ENCODE measurements around the gene AOX1. TPM values are rescaled to one million over a fixed set of nuclear protein-coding genes. Genes with fewer than 3 reads are reported as not detected.

Gene AOX1
- total and polyA plus RNA-seq, 2 of the 8 experiments (the other 6 are each of a cell fraction or from before 2014, with no cell fraction given): 5.6 to 8.3 TPM

GRCh38 chr2:200618054-200618419, 32.2 kb downstream of the AOX1 start:
- Histone ChIP-seq H3K27me3 (replicated peaks in 1 of 4; ENCODE audit: control insufficient read depth in 3 of 4, extremely low read depth in 1 of 4, insufficient read depth in 3 of 4, low read length in 3 of 4) (no peaks in the 10 kb centered on the region), H3K79me1 (ENCODE audit: low read depth, low read length) (no peaks in the 10 kb centered on the region), H2BK15ac (ENCODE audit: low read length) (no peak overlapping the region), H2BK12ac (ENCODE audit: low read depth, low read length) (no peak overlapping the region), H2AFZ (ENCODE audit: low read length) (no peak overlapping the region), H3K23ac (ENCODE audit: insufficient read length) (no peak overlapping the region), H3K9ac (replicated peaks in 1 of 4; ENCODE audit: extremely low read depth in 1 of 4, low read depth in 3 of 4, low read length in 3 of 4) (no peak overlapping the region), H4K5ac (ENCODE audit: insufficient read length, low read depth, low read length) (no peak overlapping the region), H3K79me2 (ENCODE audit: control insufficient read depth in 1 of 2, insufficient read depth in 2 of 2, low read length in 2 of 2) (no peaks in the 10 kb centered on the region), H3K23me2 (ENCODE audit: low read depth, low read length) (no peaks in the 10 kb centered on the region), H3K4ac (replicated peaks; ENCODE audit: insufficient read length, low read depth, low read length) (no peak overlapping the region), H3K9me3 (ENCODE audit: insufficient read depth in 2 of 2, low read depth in 1 of 2, low read length in 1 of 2) (no peaks in the 10 kb centered on the region), H3K36me3 (ENCODE audit: control insufficient read depth in 2 of 4, insufficient read depth in 4 of 4, low read length in 3 of 4) (no peaks in the 10 kb centered on the region), H2BK120ac (replicated peaks; ENCODE audit: low read depth, low read length) (no peak overlapping the region), H4K8ac (ENCODE audit: extremely low read depth, insufficient read depth, low read length) (no peak overlapping the region), H3K4me1 (replicated peaks in 1 of 4; ENCODE audit: control insufficient read depth in 3 of 4, insufficient read depth in 4 of 4, low read length in 3 of 4) (no peaks in the 10 kb centered on the region), H4K20me1 (replicated peaks in 1 of 2; ENCODE audit: control insufficient read depth in 1 of 2, insufficient read depth in 2 of 2, low read length in 2 of 2) (no peaks in the 10 kb centered on the region), H3K4me2 (ENCODE audit: insufficient read depth in 1 of 2, low read depth in 2 of 2, low read length in 2 of 2) (no peak overlapping the region), H3K18ac (ENCODE audit: extremely low read depth, low read length) (no peak overlapping the region), H3K27ac (ENCODE audit: low read depth, low read length) (no peak overlapping the region), H3K14ac (ENCODE audit: insufficient read length) (no peak overlapping the region), H2BK20ac (ENCODE audit: low read length) (no peak overlapping the region), H2BK5ac (ENCODE audit: low read depth, low read length) (no peak overlapping the region), H3K56ac (replicated peaks; ENCODE audit: insufficient read length, low read depth, low read length) (no peak overlapping the region), H2AK5ac (ENCODE audit: low read depth, low read length) (no peak overlapping the region), H3K4me3 (ENCODE audit: extremely low read depth in 1 of 4, insufficient read depth in 2 of 4, low read depth in 3 of 4, low read length in 4 of 4) (no peak overlapping the region), H4K91ac (replicated peaks; ENCODE audit: insufficient read length, low read length) (no peak overlapping the region)
- ChIA-PET CTCF (ENCODE audit: partially characterized antibody) (interaction anchor here (0.7 to 4.9 kb wide), 5 partner anchors 7 to 323 kb away, joined by 3 to 34 read pairs (median 3); partner anchors contain the start of gene AOX1), POLR2A (ENCODE audit: partially characterized antibody) (no interaction called here)
- DNase-seq (ENCODE audit: low read depth in 1 of 2, low spot score in 2 of 2) (no peak), FAIRE-seq (no peak)
- 83% methylated on average over 3 of the region's 3 CpGs; no CpG with 5 or more reads in 1 of the 2 experiments for WGBS, 2 experiments (ENCODE audit: extremely low coverage in 1 of 2, insufficient coverage in 1 of 2, insufficient read length in 1 of 2, insufficient replicate concordance in 2 of 2, low coverage in 1 of 2, low lambda C conversion rate in 2 of 2, missing lambda C conversion rate in 1 of 2)
- TF ChIP-seq MAFK (IDR thresholded peaks at IDR 0.05; ENCODE audit: low read depth, low read length): no peak
- no peak for TF ChIP-seq TAF1 (IDR thresholded peaks at IDR 0.05; ENCODE audit: low read depth, low read length)
- TF ChIP-seq CTBP2 (IDR thresholded peaks at IDR 0.05; ENCODE audit: borderline replicate concordance, insufficient read depth, insufficient read length, low read length): no peak
